Muscle of leg (tissue), 11 donors: ENCODE results near the gene KBTBD13. TPM values are rescaled to one million over a fixed set of nuclear protein-coding genes. Genes with fewer than 3 reads are reported as not detected.

Experiments
- DNase-seq: peaks from one replicate; pipeline ENCODE4 v3.0.0; 2013
- H3K27ac ChIP-seq: one replicate; pipeline ENCODE4 v1.5.1; 2013; ENCODE audit warnings: mild to moderate bottlenecking, low read length, control low read depth
- H3K27me3 ChIP-seq: one replicate; pipeline ENCODE4 v1.6.1; 2013; ENCODE audit warnings: low read length; ENCODE audit not compliant: control insufficient read depth, insufficient read depth
- H3K36me3 ChIP-seq: one replicate; pipeline ENCODE4 v1.6.1; 2013; ENCODE audit warnings: low read length; ENCODE audit not compliant: control insufficient read depth, insufficient read depth
- H3K4me1 ChIP-seq: one replicate; pipeline ENCODE4 v1.6.1; 2013; ENCODE audit warnings: low read length; ENCODE audit not compliant: control insufficient read depth, insufficient read depth
- H3K4me3 ChIP-seq: one replicate; pipeline ENCODE4 v1.5.1; 2013; ENCODE audit warnings: low read length, control low read depth
- H3K9me3 ChIP-seq: replicated peaks from 2 replicates; pipeline ENCODE4 v1.6.1; 2013; ENCODE audit warnings: low read depth, low read length; ENCODE audit not compliant: control insufficient read depth
- WGBS: methylation state at CpG from one replicate; pipeline ENCODE4 v1.1.5; 2013; ENCODE audit warnings: missing lambda C conversion rate; ENCODE audit not compliant: insufficient coverage; 5-methylcytosine and 5-hydroxymethylcytosine counted together
- polyA plus RNA-seq, 8 donors: library from polyadenylated mRNA; unstranded; fragments of 120-200 nt; gene quantifications; one replicate each; pipeline versions ENCODE4 v1.2.1 to v1.2.3, GENCODE V29; 2013; ENCODE audit warnings: inconsistent platforms in 1 of 8, low replicate concordance in 1 of 8; ENCODE audit not compliant: insufficient read length in 8 of 8, insufficient read depth in 1 of 8
- total RNA-seq: library from RNA; stranded (reverse); fragments of 120-200 nt; gene quantifications from one replicate; pipeline ENCODE4 v1.2.4, GENCODE V29; 2013

KBTBD13 gene
- total and polyA plus RNA-seq, 9 donors, result 0.48 to 2.5 (median 1.6) TPM

GRCh38 chr15:65102912-65103311, 26.4 kb downstream of the KBTBD13 start:
- Histone ChIP-seq H3K27me3 (no peaks in the 10 kb centered on the region), H3K9me3 (no peaks in the 10 kb centered on the region), H3K4me3 (no peak overlapping the region), H3K4me1 (peaks cover 2% of the 10 kb centered on the region), H3K27ac (no peak overlapping the region), H3K36me3 (peaks cover 56% of the 10 kb centered on the region)
- DNase-seq, result no peak
- WGBS, result no CpG with 5 or more reads among the region's 3 CpGs

- Histone ChIP-seq H3K4me1 (peaks cover 2% of the 10 kb centered on the region), H3K4me3 (no peak overlapping the region), H3K36me3 (peaks cover 36% of the 10 kb centered on the region), H3K9me3 (no peaks in the 10 kb centered on the region), H3K27ac (no peak overlapping the region), H3K27me3 (no peaks in the 10 kb centered on the region)
- 64% methylated on average over 3 of the region's 5 CpGs for WGBS
- no peak for DNase-seq
Measured at GRCh38 chr15:65105038-65105437, 28.5 kb downstream of the KBTBD13 start.

GRCh38 chr15:65106011-65106590, 29.6 kb downstream of the KBTBD13 start:
- Histone ChIP-seq H3K9me3 (no peaks in the 10 kb centered on the region), H3K4me1 (peaks cover 2% of the 10 kb centered on the region), H3K27me3 (no peaks in the 10 kb centered on the region), H3K4me3 (no peak overlapping the region), H3K27ac (no peak overlapping the region), H3K36me3 (peaks cover 33% of the 10 kb centered on the region)
- whole genome bisulfite sequencing, result 85% methylated on average over 5 of the region's 6 CpGs
- no peak for DNase-seq

- DNase-seq, result no peak
- no peaks in the 10 kb centered on the region for H3K27me3 ChIP-seq
- WGBS, result 80% methylated on average over 1 of the region's 3 CpGs
- H3K27ac ChIP-seq, result no peak overlapping the region
- no peak overlapping the region for H3K4me3 ChIP-seq
- H3K36me3 ChIP-seq, result peaks cover 33% of the 10 kb centered on the region
- no peaks in the 10 kb centered on the region for H3K4me1 ChIP-seq
- no peaks in the 10 kb centered on the region for H3K9me3 ChIP-seq
Measured at GRCh38 chr15:65110676-65111292, 34.2 kb downstream of the KBTBD13 start.

GRCh38 chr15:65115086-65115485, 38.5 kb downstream of the KBTBD13 start, which contains the start of gene UBAP1L:
Gene UBAP1L, minus strand, starts transcription at chr15:65115200. Its CDS starts 8,985 bp downstream, at chr15:65106215.
- no CpG with 5 or more reads among the region's 2 CpGs for WGBS
- no peak for DNase-seq
- Histone ChIP-seq H3K9me3 (no peaks in the 10 kb centered on the region), H3K4me1 (no peaks in the 10 kb centered on the region), H3K36me3 (peaks cover 56% of the 10 kb centered on the region), H3K4me3 (no peak within 1 kb of the TSS), H3K27ac (peak within 1 kb of the TSS; percentile 62), H3K27me3 (no peaks in the 10 kb centered on the region)

- Histone ChIP-seq H3K9me3 (no peaks in the 10 kb centered on the region), H3K27ac (peak overlapping the region; percentile 62), H3K4me3 (no peak overlapping the region), H3K4me1 (no peaks in the 10 kb centered on the region), H3K36me3 (peaks cover 58% of the 10 kb centered on the region), H3K27me3 (no peaks in the 10 kb centered on the region)
- peak; percentile 19 for DNase-seq
- 100% methylated on average over 2 of the region's 5 CpGs for WGBS
Measured at GRCh38 chr15:65115542-65115941, 39.0 kb downstream of the KBTBD13 start.

Other genes starting within 250 kb of the KBTBD13 start
- 11.6 TPM for gene PLEKHO2, start 234.8 kb upstream of the KBTBD13 start, total RNA-seq
- gene PLEKHO2, start 234.8 kb upstream of the KBTBD13 start, polyA plus RNA-seq, result 10 to 100 TPM; 12.4 to 18.3 (median 15.2) TPM
- 3.5 TPM for gene ANKDD1A, start 164.8 kb upstream of the KBTBD13 start, total RNA-seq
- gene ANKDD1A, start 164.8 kb upstream of the KBTBD13 start, polyA plus RNA-seq, result 1 to 10 TPM; 2.9 to 8.4 (median 5.3) TPM
- gene SPG21, start 86.8 kb upstream of the KBTBD13 start, total RNA-seq, result 57.5 TPM
- 100 to 1,000 TPM in 1 of 8 donors, 10 to 100 TPM in 7; 70.4 to 102 (median 79.5) TPM for gene SPG21, start 86.8 kb upstream of the KBTBD13 start, polyA plus RNA-seq
- gene MTFMT, start 47.1 kb upstream of the KBTBD13 start, total RNA-seq, result 9.7 TPM
- 10 to 100 TPM in 1 of 8 donors, 1 to 10 TPM in 7; 7.9 to 11.2 (median 9.3) TPM for gene MTFMT, start 47.1 kb upstream of the KBTBD13 start, polyA plus RNA-seq
- 0.71 TPM for gene SLC51B, start 31.4 kb upstream of the KBTBD13 start, total RNA-seq
- 1 to 10 TPM in 7 of 8 donors, under 1 TPM in 1; 0.95 to 3.0 (median 1.6) TPM for gene SLC51B, start 31.4 kb upstream of the KBTBD13 start, polyA plus RNA-seq
- 15.2 TPM for gene RASL12, start 8.8 kb upstream of the KBTBD13 start, total RNA-seq
- gene RASL12, start 8.8 kb upstream of the KBTBD13 start, polyA plus RNA-seq, result 10 to 100 TPM; 11.9 to 16.5 (median 14.1) TPM
- gene UBAP1L, start 38.5 kb downstream of the KBTBD13 start, total RNA-seq, result 2.6 TPM
- gene UBAP1L, start 38.5 kb downstream of the KBTBD13 start, polyA plus RNA-seq, result 1 to 10 TPM; 3.0 to 7.2 (median 4.9) TPM
- gene PDCD7, start 57.1 kb downstream of the KBTBD13 start, total RNA-seq, result 11.6 TPM
- 10 to 100 TPM; 18.0 to 25.4 (median 22.4) TPM for gene PDCD7, start 57.1 kb downstream of the KBTBD13 start, polyA plus RNA-seq
- 33.9 TPM for gene CLPX, start 108.6 kb downstream of the KBTBD13 start, total RNA-seq
- gene CLPX, start 108.6 kb downstream of the KBTBD13 start, polyA plus RNA-seq, result 10 to 100 TPM; 30.0 to 45.9 (median 40.0) TPM
- gene CILP, start 134.7 kb downstream of the KBTBD13 start, total RNA-seq, result 32.5 TPM
- gene CILP, start 134.7 kb downstream of the KBTBD13 start, polyA plus RNA-seq, result 10 to 100 TPM; 10.4 to 31.6 (median 17.0) TPM
- 9.0 TPM for gene PARP16, start 210.1 kb downstream of the KBTBD13 start, total RNA-seq
- 10 to 100 TPM; 10.4 to 14.6 (median 11.7) TPM for gene PARP16, start 210.1 kb downstream of the KBTBD13 start, polyA plus RNA-seq
- 92.5 TPM for gene RNU5A-1, start 219.3 kb downstream of the KBTBD13 start, total RNA-seq
- not detected for gene RNU5A-1, start 219.3 kb downstream of the KBTBD13 start, polyA plus RNA-seq
- gene RNU5B-1, start 227.9 kb downstream of the KBTBD13 start, total RNA-seq, result 283 TPM
- not detected for gene RNU5B-1, start 227.9 kb downstream of the KBTBD13 start, polyA plus RNA-seq